HepG2 (cell line): ENCODE measurements around the gene KCNAB3. TPM values are rescaled to one million over a fixed set of nuclear protein-coding genes. Genes with fewer than 3 reads are reported as not detected.

ENCODE experiments used
- ATAC-seq: fragments of 200-7000 bp; cut with Tn5 transposase; 3 replicates; pipeline ENCODE4 v1.9.1; 2020; ENCODE audit warnings: mild to moderate bottlenecking, moderate library complexity
- BruUV-seq: library from RNA; stranded (reverse); fragments of 400-500 nt; replicated peaks from 2 replicates; lab custom pipeline; 2021; lab: Mats Ljungman, UMichigan
- CTCF ChIA-PET: fragments of 300-600 bp; formaldehyde crosslinking; extraction: SDS; loops from one replicate; lab custom pipeline; 2021; ENCODE audit warnings: low total read pairs, inconsistent platforms, low intra/inter-chr PET ratio; lab: Yijun Ruan, JAX
- POLR2A ChIA-PET: fragments of 350-600 bp; sonication (Branson Sonifier 250); formaldehyde crosslinking; loops from one replicate; lab custom pipeline; 2020; ENCODE audit warnings: antibody characterized with exemption, inconsistent platforms; lab: Yijun Ruan, JAX
- DNase-seq: peaks from one replicate; pipeline ENCODE4 v3.0.0-alpha.2; 2015; ENCODE audit warnings: low spot score
- FAIRE-seq: peaks from 3 replicates; lab custom pipeline; 2011; peaks lifted over from hg19 to GRCh38; lab: Jason Lieb, UNC
- H2AFZ ChIP-seq: one replicate; pipeline ENCODE4 v1.6.1; 2011; ENCODE audit warnings: low read length, inconsistent platforms
- H3K27ac ChIP-seq: fragments of 300-600 bp; 3 replicates; pipeline ENCODE4 v1.8.0; 2011; ENCODE audit warnings: mixed run types, mild to moderate bottlenecking, mixed read lengths, low read length, inconsistent platforms; ENCODE audit not compliant: insufficient read depth; ENCODE audit errors: extremely low read length
- H3K27me3 ChIP-seq, 2 experiments: fragments of 200-600 bp in 1 of 2; 2 replicates in 1 of 2; 3 replicates in 1 of 2; pipeline versions ENCODE4 v1.6.0 to v1.8.0; 2011; ENCODE audit warnings: low read length in 2 of 2, mild to moderate bottlenecking in 2 of 2, moderate library complexity in 2 of 2, inconsistent platforms in 1 of 2; ENCODE audit not compliant: insufficient read depth in 2 of 2, control insufficient read depth in 1 of 2
- H3K36me3 ChIP-seq, 2 experiments: fragments of 200-600 bp in 1 of 2; replicated peaks in 1 of 2; 2 replicates in 1 of 2; 3 replicates in 1 of 2; pipeline versions ENCODE4 v1.5.1 to v1.8.0; 2011; ENCODE audit warnings: low read length in 2 of 2, inconsistent platforms in 1 of 2; ENCODE audit not compliant: insufficient read depth in 2 of 2, control insufficient read depth in 1 of 2
- H3K4me1 ChIP-seq: 2 replicates; pipeline ENCODE4 v1.5.1; 2012; ENCODE audit warnings: low read length, inconsistent platforms; ENCODE audit not compliant: insufficient read depth
- H3K4me2 ChIP-seq: 2 replicates; pipeline ENCODE4 v1.6.0; 2011; ENCODE audit warnings: low read depth, low read length, inconsistent platforms
- H3K4me3 ChIP-seq, 3 experiments: fragments of 200-600 bp in 1 of 3; sonication (generic), shearing (Covaris generic) in 1 of 3; replicated peaks in 1 of 3; 2 replicates each; pipeline ENCODE4 v1.5.1; 2011 to 2016; ENCODE audit warnings: low read length in 3 of 3, inconsistent platforms in 2 of 3, low read depth in 2 of 3, mild to moderate bottlenecking in 2 of 3, control low read depth in 1 of 3, mixed read lengths in 1 of 3; ENCODE audit not compliant: insufficient read depth in 1 of 3
- H3K79me2 ChIP-seq: one replicate; pipeline ENCODE4 v1.6.1; 2011; ENCODE audit warnings: low read length, inconsistent platforms; ENCODE audit not compliant: insufficient read depth
- H3K9ac ChIP-seq: 2 replicates; pipeline ENCODE4 v1.6.0; 2011; ENCODE audit warnings: mild to moderate bottlenecking, low read depth, low read length, inconsistent platforms; ENCODE audit not compliant: insufficient read depth
- H3K9me3 ChIP-seq: 2 replicates; pipeline ENCODE4 v1.5.1; 2012; ENCODE audit warnings: mild to moderate bottlenecking, low read length
- H4K20me1 ChIP-seq: 2 replicates; pipeline ENCODE4 v1.6.0; 2011; ENCODE audit warnings: inconsistent platforms, mild to moderate bottlenecking, low read length, moderate library complexity; ENCODE audit not compliant: insufficient read depth
- AHR ChIP-seq: IDR thresholded peaks from 2 replicates; pipeline ENCODE4 v1.6.1; 2018; ENCODE audit warnings: missing genetic modification reagents, missing compliant biosample characterization
- CREB3 ChIP-seq: sonication (generic); formaldehyde crosslinking; IDR thresholded peaks from 2 replicates; pipeline ENCODE4 v1.5.0; 2020; ENCODE audit warnings: missing genetic modification reagents
- DMAP1 ChIP-seq: IDR thresholded peaks from 2 replicates; pipeline ENCODE4 v1.6.1; 2016
- MBD4 ChIP-seq: IDR thresholded peaks from 2 replicates; pipeline ENCODE4 v1.6.1; 2012; ENCODE audit warnings: low read length, inconsistent platforms, borderline replicate concordance
- MYNN ChIP-seq: sonication (generic); formaldehyde crosslinking; IDR thresholded peaks from 2 replicates; pipeline ENCODE4 v1.4.0; 2020; ENCODE audit warnings: mild to moderate bottlenecking, low read depth, missing genetic modification reagents
- NCOR1 ChIP-seq: fragments of 200-600 bp; sonication (generic); IDR thresholded peaks from 2 replicates; pipeline ENCODE4 v1.7.0; 2017; ENCODE audit warnings: antibody characterized with exemption, low read length, borderline replicate concordance
- TAF1 ChIP-seq: sonication (generic); formaldehyde crosslinking; IDR thresholded peaks from 2 replicates; pipeline ENCODE4 v1.4.0; 2020; ENCODE audit warnings: missing genetic modification reagents
- ZKSCAN5 ChIP-seq: sonication (generic); formaldehyde crosslinking; IDR thresholded peaks from 2 replicates; pipeline ENCODE4 v1.5.1; 2020; ENCODE audit warnings: mild to moderate bottlenecking, missing genetic modification reagents
- ZNF850 ChIP-seq: sonication (generic); formaldehyde crosslinking; conservative IDR thresholded peaks from 2 replicates; pipeline ENCODE4 v1.9.0; 2021; ENCODE audit warnings: mild to moderate bottlenecking, missing genetic modification reagents
- WGBS: methylation state at CpG from one replicate; pipeline ENCODE4 v1.1.6; 2017; ENCODE audit warnings: low lambda C conversion rate; 5-methylcytosine and 5-hydroxymethylcytosine counted together
- in situ Hi-C: cut with HindIII; loops from 2 replicates; pipeline ENCODE4 v1.10.0; 2017; ENCODE audit warnings: low pct_unique_long_range_greater_than_20kb; ENCODE audit not compliant: extremely low pct_ligation_motif_present
- intact Hi-C: fragments of 100-400 bp; cut with micrococcal nuclease; formaldehyde crosslinking; loops from one replicate; pipeline ENCODE4 v1.10.0; 2022; ENCODE audit not compliant: unreplicated experiment
- polyA plus RNA-seq, 8 experiments: library from polyadenylated mRNA; depleted of rRNA in 3 of 8; stranded (reverse) in 7 of 8; unstranded in 1 of 8; fragments of >200 nt; fragmentation: Illumina TruSeq in 4 of 8; extraction: Trizol in 4 of 8; gene quantifications; 2 replicates each; pipeline versions ENCODE4 v1.2.1 to v1.2.3, GENCODE V29; 2011 to 2016; ENCODE audit warnings: low read depth in 4 of 8, missing spikeins in 1 of 8, mixed read lengths in 1 of 8; ENCODE audit not compliant: insufficient read depth in 1 of 8
- total RNA-seq, 5 experiments: library from RNA; depleted of rRNA; stranded (reverse); fragments of >200 nt; fragmentation: Illumina TruSeq; extraction: Trizol; gene quantifications; 2 replicates each; pipeline ENCODE4 v1.2.3, GENCODE V29; 2016; ENCODE audit warnings: low read depth in 1 of 5
- TF ChIP-seq, protein P1 (sequence below): IDR thresholded peaks from 2 replicates; pipeline ENCODE4 v1.6.1; 2016

KCNAB3 gene
- total and polyA plus RNA-seq, 2 of the 13 experiments (the other 11 are each of a cell fraction or from before 2014, with no cell fraction given) = 0.29 to 0.88 TPM

DNA sequence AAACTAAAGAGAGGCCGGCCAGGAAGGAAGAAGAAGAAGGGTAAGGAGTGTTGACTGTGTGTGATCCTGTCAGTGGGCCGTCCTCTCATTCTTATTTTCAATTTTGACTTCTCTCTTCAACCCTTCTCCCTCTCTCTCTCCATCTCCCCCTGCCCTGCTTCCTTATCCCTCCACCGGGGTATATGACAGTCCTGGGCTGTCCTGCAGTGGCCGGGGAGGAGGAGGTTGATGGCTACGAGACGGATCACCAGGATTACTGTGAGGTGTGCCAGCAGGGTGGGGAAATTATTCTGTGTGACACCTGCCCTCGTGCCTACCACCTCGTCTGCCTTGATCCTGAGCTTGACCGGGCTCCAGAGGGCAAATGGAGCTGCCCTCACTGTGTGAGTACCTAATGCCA, 35.4 kb downstream of the KCNAB3 start:
- Histone ChIP-seq H3K4me1 (peaks cover 22% of the 10 kb centered on the region), H3K36me3 (peaks cover 0 to 2% of the 10 kb centered on the region in 2 experiments; a peak in 1 of 5 replicates), H3K27me3 (no peaks in the 10 kb centered on the region), H3K79me2 (no peaks in the 10 kb centered on the region), H3K4me3 (no peak overlapping the region), H3K9ac (no peak overlapping the region), H2AFZ (no peak overlapping the region), H3K9me3 (no peaks in the 10 kb centered on the region), H3K4me2 (no peak overlapping the region), H4K20me1 (no peaks in the 10 kb centered on the region), H3K27ac (no peak overlapping the region)
- intact Hi-C loops (no loop called here), in situ Hi-C loops (no loop called here)
- ChIA-PET CTCF (no interaction called here), POLR2A (no interaction called here)
- no TSS peak for BruUV-seq
- 81% methylated on average over 8 of the region's 9 CpGs for WGBS
- no peak for ATAC-seq
- no peak for FAIRE-seq
- TF ChIP-seq DMAP1 (no peak), ZKSCAN5 (CRISPR knock-in tag) (no peak), CREB3 (CRISPR knock-in tag) (no peak), MBD4 (no peak), NCOR1 (no peak), ZNF850 (CRISPR knock-in tag) (no peak), TAF1 (CRISPR knock-in tag) (no peak), AHR (CRISPR knock-in tag) (no peak), MYNN (CRISPR knock-in tag) (no peak)
- TF ChIP-seq, protein P1, sequence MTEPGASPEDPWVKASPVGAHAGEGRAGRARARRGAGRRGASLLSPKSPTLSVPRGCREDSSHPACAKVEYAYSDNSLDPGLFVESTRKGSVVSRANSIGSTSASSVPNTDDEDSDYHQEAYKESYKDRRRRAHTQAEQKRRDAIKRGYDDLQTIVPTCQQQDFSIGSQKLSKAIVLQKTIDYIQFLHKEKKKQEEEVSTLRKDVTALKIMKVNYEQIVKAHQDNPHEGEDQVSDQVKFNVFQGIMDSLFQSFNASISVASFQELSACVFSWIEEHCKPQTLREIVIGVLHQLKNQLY (CRISPR knock-in tag) = no peak
- DNase-seq = no peak
